Astrocyte (in vitro differentiated cells and primary cell): Measurements from ENCODE around the gene PI4KA. TPM values are rescaled to one million over a fixed set of nuclear protein-coding genes. Genes with fewer than 3 reads are reported as not detected.
A peak's percentile ranks its signal among the peaks of the same experiment; 100 is the strongest.

Experiments
- DNase-seq: peaks from one replicate; pipeline ENCODE4 v3.0.0-alpha.2; 2010; ENCODE audit warnings: low read depth
- FAIRE-seq: peaks from 2 replicates; lab custom pipeline; 2011; peaks lifted over from hg19 to GRCh38; lab: Jason Lieb, UNC
- H2AFZ ChIP-seq: 2 replicates; pipeline ENCODE4 v1.6.0; 2012; ENCODE audit warnings: low read depth, low read length, inconsistent platforms
- H3K27ac ChIP-seq: 2 replicates; pipeline ENCODE4 v1.5.1; 2011; ENCODE audit warnings: low read depth, low read length, inconsistent platforms
- H3K27me3 ChIP-seq: 2 replicates; pipeline ENCODE4 v1.6.0; 2011; ENCODE audit warnings: low read length, inconsistent platforms; ENCODE audit not compliant: insufficient read depth
- H3K36me3 ChIP-seq: 2 replicates; pipeline ENCODE4 v1.5.1; 2011; ENCODE audit warnings: low read length, inconsistent platforms; ENCODE audit not compliant: insufficient read depth
- H3K4me1 ChIP-seq: 2 replicates; pipeline ENCODE4 v1.5.1; 2011; ENCODE audit warnings: low read length, inconsistent platforms; ENCODE audit not compliant: insufficient read depth
- H3K4me2 ChIP-seq: 2 replicates; pipeline ENCODE4 v1.6.0; 2012; ENCODE audit warnings: low read length, inconsistent platforms
- H3K4me3 ChIP-seq: 2 replicates; pipeline ENCODE4 v1.5.1; 2011; ENCODE audit warnings: low read depth, mild to moderate bottlenecking, low read length, inconsistent platforms; ENCODE audit not compliant: insufficient read depth
- H3K79me2 ChIP-seq: 2 replicates; pipeline ENCODE4 v1.6.0; 2012; ENCODE audit warnings: mild to moderate bottlenecking, low read length, inconsistent platforms; ENCODE audit not compliant: insufficient read depth
- H3K9ac ChIP-seq: 2 replicates; pipeline ENCODE4 v1.6.0; 2012; ENCODE audit warnings: mild to moderate bottlenecking, low read length, inconsistent platforms
- H3K9me3 ChIP-seq: 2 replicates; pipeline ENCODE4 v1.5.1; 2012; ENCODE audit warnings: low read depth, mild to moderate bottlenecking, low read length, inconsistent platforms; ENCODE audit not compliant: insufficient read depth
- H4K20me1 ChIP-seq: 2 replicates; pipeline ENCODE4 v1.6.0; 2012; ENCODE audit warnings: low read length, inconsistent platforms; ENCODE audit not compliant: insufficient read depth
- H3K27ac Mint-ChIP-seq: one replicate; pipeline ENCODE4 v1.8.0; 2021; ENCODE audit warnings: mild to moderate bottlenecking, mixed read lengths; ENCODE audit not compliant: unreplicated experiment
- H3K27me3 Mint-ChIP-seq: one replicate; pipeline ENCODE4 v1.8.0; 2021; ENCODE audit warnings: low read depth, mixed read lengths; ENCODE audit not compliant: unreplicated experiment
- H3K36me3 Mint-ChIP-seq: one replicate; pipeline ENCODE4 v1.8.0; 2021; ENCODE audit warnings: low read depth, mixed read lengths; ENCODE audit not compliant: unreplicated experiment
- H3K4me1 Mint-ChIP-seq: one replicate; pipeline ENCODE4 v1.8.0; 2021; ENCODE audit warnings: low read depth, mixed read lengths; ENCODE audit not compliant: unreplicated experiment
- H3K4me3 Mint-ChIP-seq: one replicate; pipeline ENCODE4 v1.8.0; 2021; ENCODE audit warnings: mild to moderate bottlenecking, moderate library complexity, mixed read lengths; ENCODE audit not compliant: unreplicated experiment
- H3K9me3 Mint-ChIP-seq: one replicate; pipeline ENCODE4 v1.8.0; 2021; ENCODE audit warnings: mild to moderate bottlenecking, mixed read lengths; ENCODE audit not compliant: unreplicated experiment
- EZH2 ChIP-seq: IDR thresholded peaks from 2 replicates; pipeline ENCODE4 v1.6.1; 2012; ENCODE audit warnings: mild to moderate bottlenecking, low read length, inconsistent platforms; ENCODE audit not compliant: insufficient read depth
- total RNA-seq: library from RNA; stranded (reverse); gene quantifications from 2 replicates; pipeline ENCODE4 v1.2.1, GENCODE V29; 2021
- TF ChIP-seq, protein P1 (sequence below): IDR thresholded peaks from 2 replicates; pipeline ENCODE4 v1.5.1; 2011; ENCODE audit warnings: low read depth, mild to moderate bottlenecking, inconsistent platforms, low read length, moderate library complexity; ENCODE audit not compliant: insufficient read depth

Gene PI4KA
- total RNA-seq, 1 donor from 2014 or later = 35.9 TPM

DNA sequence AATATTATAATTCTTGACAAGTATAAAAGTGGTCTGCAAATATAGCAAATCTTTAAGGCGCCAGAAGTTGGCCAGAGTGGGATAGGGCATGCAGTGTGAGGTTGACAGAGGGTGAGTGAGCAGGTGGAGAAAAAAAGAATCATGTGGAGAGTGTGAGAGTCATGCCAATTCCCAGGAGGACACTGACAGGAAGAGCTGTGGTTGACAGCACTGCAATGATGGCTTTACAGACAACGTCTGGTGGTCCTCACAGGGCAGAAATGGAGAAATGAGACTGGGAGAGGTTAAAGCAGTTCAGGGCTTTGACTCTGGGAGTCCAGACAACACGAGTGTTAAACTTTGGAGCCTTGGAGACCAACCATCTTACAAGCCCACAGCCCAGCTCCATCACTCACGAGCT lies 49.8 kb downstream of the PI4KA start:
- Histone ChIP-seq H3K4me3 (no peak overlapping the region), H3K27ac (no peak overlapping the region), H3K4me1 (peaks cover 8% of the 10 kb centered on the region), H3K4me2 (no peak overlapping the region), H3K27me3 (no peaks in the 10 kb centered on the region), H3K9ac (no peak overlapping the region), H3K36me3 (peaks cover 21% of the 10 kb centered on the region), H3K79me2 (no peaks in the 10 kb centered on the region), H3K9me3 (no peaks in the 10 kb centered on the region), H2AFZ (no peak overlapping the region), H4K20me1 (no peaks in the 10 kb centered on the region)
- peaks cover 12% of the 10 kb centered on the region for H3K4me1 Mint-ChIP-seq
- DNase-seq (no peak), FAIRE-seq (no peak)
- H3K9me3 Mint-ChIP-seq = no peaks in the 10 kb centered on the region
- no peak for TF ChIP-seq EZH2
- TF ChIP-seq, protein P1, sequence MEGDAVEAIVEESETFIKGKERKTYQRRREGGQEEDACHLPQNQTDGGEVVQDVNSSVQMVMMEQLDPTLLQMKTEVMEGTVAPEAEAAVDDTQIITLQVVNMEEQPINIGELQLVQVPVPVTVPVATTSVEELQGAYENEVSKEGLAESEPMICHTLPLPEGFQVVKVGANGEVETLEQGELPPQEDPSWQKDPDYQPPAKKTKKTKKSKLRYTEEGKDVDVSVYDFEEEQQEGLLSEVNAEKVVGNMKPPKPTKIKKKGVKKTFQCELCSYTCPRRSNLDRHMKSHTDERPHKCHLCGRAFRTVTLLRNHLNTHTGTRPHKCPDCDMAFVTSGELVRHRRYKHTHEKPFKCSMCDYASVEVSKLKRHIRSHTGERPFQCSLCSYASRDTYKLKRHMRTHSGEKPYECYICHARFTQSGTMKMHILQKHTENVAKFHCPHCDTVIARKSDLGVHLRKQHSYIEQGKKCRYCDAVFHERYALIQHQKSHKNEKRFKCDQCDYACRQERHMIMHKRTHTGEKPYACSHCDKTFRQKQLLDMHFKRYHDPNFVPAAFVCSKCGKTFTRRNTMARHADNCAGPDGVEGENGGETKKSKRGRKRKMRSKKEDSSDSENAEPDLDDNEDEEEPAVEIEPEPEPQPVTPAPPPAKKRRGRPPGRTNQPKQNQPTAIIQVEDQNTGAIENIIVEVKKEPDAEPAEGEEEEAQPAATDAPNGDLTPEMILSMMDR = no peak
- no peaks in the 10 kb centered on the region for H3K27me3 Mint-ChIP-seq
- H3K27ac Mint-ChIP-seq = no peak overlapping the region
- no peak overlapping the region for H3K4me3 Mint-ChIP-seq
- peaks cover 20% of the 10 kb centered on the region for H3K36me3 Mint-ChIP-seq

DNA sequence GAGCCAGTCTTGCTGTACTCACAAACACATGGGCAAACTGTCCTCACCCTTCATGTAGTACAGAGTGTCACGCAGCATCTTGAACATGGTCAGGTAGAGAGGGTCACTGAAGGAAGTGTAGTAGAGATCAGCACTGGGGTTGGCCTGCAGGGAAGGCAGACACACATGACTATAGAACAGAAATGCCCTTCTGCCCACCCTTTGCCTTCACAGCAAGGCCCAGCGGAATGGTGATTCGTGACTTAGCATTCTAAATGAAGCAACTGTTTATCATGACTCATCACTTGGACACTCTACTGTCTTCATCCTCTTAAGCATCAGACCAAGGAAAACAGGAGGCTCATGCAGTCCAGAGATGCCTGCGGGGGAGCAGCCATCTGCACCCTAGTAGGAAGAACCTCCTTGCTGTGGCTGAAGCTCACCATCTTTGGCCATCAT lies 51.3 kb downstream of the PI4KA start:
- peak overlapping the region; percentile 19 for H2AFZ ChIP-seq
- H3K4me3 ChIP-seq = no peak overlapping the region
- no peaks in the 10 kb centered on the region for H3K9me3 ChIP-seq
- peaks cover 12% of the 10 kb centered on the region for H3K4me1 Mint-ChIP-seq
- H3K4me1 ChIP-seq = peaks cover 8% of the 10 kb centered on the region
- H3K36me3 ChIP-seq = peaks cover 27% of the 10 kb centered on the region
- peak overlapping the region; percentile 1 for H3K4me2 ChIP-seq
- H3K4me3 Mint-ChIP-seq = peak overlapping the region; percentile 18
- H3K27me3 ChIP-seq = no peaks in the 10 kb centered on the region
- TF ChIP-seq EZH2 = no peak
- TF ChIP-seq, protein P1 = no peak
- peak overlapping the region; percentile 41 for H3K27ac ChIP-seq
- peak; percentile 97 for FAIRE-seq
- DNase-seq = peak; percentile 76
- no peaks in the 10 kb centered on the region for H3K9me3 Mint-ChIP-seq
- H3K9ac ChIP-seq = no peak overlapping the region
- H3K79me2 ChIP-seq = no peaks in the 10 kb centered on the region
- H3K36me3 Mint-ChIP-seq = peaks cover 25% of the 10 kb centered on the region
- H4K20me1 ChIP-seq = no peaks in the 10 kb centered on the region
- H3K27me3 Mint-ChIP-seq = no peaks in the 10 kb centered on the region
- no peak overlapping the region for H3K27ac Mint-ChIP-seq

DNA sequence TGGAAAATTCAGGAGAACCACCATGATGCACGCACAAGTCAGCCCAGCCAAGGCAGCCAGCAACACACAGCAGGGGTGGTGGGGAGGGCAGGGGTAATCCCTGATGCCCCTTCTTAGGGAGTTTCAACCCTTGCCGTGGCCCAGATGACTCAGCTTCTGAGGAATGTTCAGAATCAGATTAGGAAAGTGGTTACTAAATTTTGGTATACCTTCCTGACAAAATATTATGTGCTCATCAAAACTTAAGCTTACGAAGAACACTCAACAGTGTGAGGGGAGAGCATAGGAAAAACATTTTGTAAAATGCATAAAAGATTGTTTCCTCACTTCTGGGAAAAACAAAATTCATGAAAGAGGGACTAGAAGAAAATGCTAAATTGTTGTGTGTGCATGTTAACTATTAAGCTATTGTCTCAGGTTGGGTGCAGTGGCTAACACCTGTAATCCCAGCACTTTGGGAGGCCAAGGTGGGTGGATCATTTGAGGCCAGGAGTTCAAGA lies 52.6 kb downstream of the PI4KA start:
- H3K9me3 ChIP-seq = no peaks in the 10 kb centered on the region
- no peak overlapping the region for H3K27ac ChIP-seq
- Mint-ChIP-seq H3K9me3 (no peaks in the 10 kb centered on the region), H3K4me3 (no peak overlapping the region), H3K27ac (peak overlapping the region; percentile 50), H3K36me3 (peaks cover 24% of the 10 kb centered on the region), H3K27me3 (no peaks in the 10 kb centered on the region), H3K4me1 (peaks cover 12% of the 10 kb centered on the region)
- FAIRE-seq (no peak), DNase-seq (no peak)
- H3K27me3 ChIP-seq = no peaks in the 10 kb centered on the region
- H3K4me2 ChIP-seq = no peak overlapping the region
- no peak overlapping the region for H3K9ac ChIP-seq
- TF ChIP-seq, protein P1 = no peak
- TF ChIP-seq EZH2 = no peak
- H3K4me3 ChIP-seq = no peak overlapping the region
- peaks cover 29% of the 10 kb centered on the region for H3K36me3 ChIP-seq
- no peaks in the 10 kb centered on the region for H4K20me1 ChIP-seq
- H3K4me1 ChIP-seq = peaks cover 8% of the 10 kb centered on the region
- H2AFZ ChIP-seq = no peak overlapping the region
- no peaks in the 10 kb centered on the region for H3K79me2 ChIP-seq
